Caco-2 (cell line): Measurements from ENCODE around the gene MYH1. TPM values are rescaled to one million over a fixed set of nuclear protein-coding genes. Genes with fewer than 3 reads are reported as not detected.

Experiments
- BruUV-seq: library from RNA; stranded (reverse); fragments of 400-500 nt; replicated peaks from 2 replicates; lab custom pipeline; 2021; lab: Mats Ljungman, UMichigan
- CTCF ChIA-PET: fragments of 300-600 bp; sonication (Branson Sonifier 250); formaldehyde crosslinking; loops from one replicate; lab custom pipeline; 2022; ENCODE audit warnings: antibody characterized with exemption; lab: Charles Lee
- POLR2A ChIA-PET: fragments of 300-600 bp; sonication (Branson Sonifier 250); formaldehyde crosslinking; loops from one replicate; lab custom pipeline; 2022; ENCODE audit warnings: antibody characterized with exemption; lab: Charles Lee
- DNase-seq, 2 experiments: peaks; one replicate each; pipeline versions ENCODE4 v3.0.0 to v3.0.0-alpha.2; 2020 to 2022
- H3K27me3 ChIP-seq: replicated peaks from 2 replicates; pipeline ENCODE4 v1.6.0; 2011; ENCODE audit warnings: low read length; ENCODE audit not compliant: control insufficient read depth, insufficient read depth
- H3K36me3 ChIP-seq: 2 replicates; pipeline ENCODE4 v1.5.1; 2011; ENCODE audit warnings: low read length; ENCODE audit not compliant: control insufficient read depth, insufficient read depth
- H3K4me1 ChIP-seq: fragments of 250-450 bp; sonication (Bioruptor Pico); 2 replicates; pipeline ENCODE4 v1.5.1; 2020; ENCODE audit warnings: mild to moderate bottlenecking
- H3K4me3 ChIP-seq: 2 replicates; pipeline ENCODE4 v1.5.1; 2011; ENCODE audit warnings: low read depth, mild to moderate bottlenecking, control low read depth, low read length
- H3K9me3 ChIP-seq: fragments of 250-450 bp; sonication (Bioruptor Pico); 2 replicates; pipeline ENCODE4 v1.5.1; 2020; ENCODE audit warnings: mild to moderate bottlenecking, moderate library complexity
- H3K27ac Mint-ChIP-seq: one replicate; pipeline ENCODE4 v1.8.0; 2022; ENCODE audit warnings: mixed read lengths; ENCODE audit not compliant: unreplicated experiment
- H3K27me3 Mint-ChIP-seq: one replicate; pipeline ENCODE4 v1.8.0; 2022; ENCODE audit warnings: mixed read lengths; ENCODE audit not compliant: insufficient read depth, unreplicated experiment
- H3K36me3 Mint-ChIP-seq: one replicate; pipeline ENCODE4 v1.8.0; 2022; ENCODE audit warnings: mild to moderate bottlenecking, mixed read lengths; ENCODE audit not compliant: insufficient read depth, unreplicated experiment
- H3K4me1 Mint-ChIP-seq: one replicate; pipeline ENCODE4 v1.8.0; 2022; ENCODE audit warnings: low read depth, mixed read lengths; ENCODE audit not compliant: unreplicated experiment
- H3K4me3 Mint-ChIP-seq: one replicate; pipeline ENCODE4 v1.8.0; 2022; ENCODE audit warnings: mild to moderate bottlenecking, moderate library complexity, mixed read lengths; ENCODE audit not compliant: unreplicated experiment
- H3K9me3 Mint-ChIP-seq: one replicate; pipeline ENCODE4 v1.8.0; 2022; ENCODE audit warnings: mixed read lengths; ENCODE audit not compliant: unreplicated experiment
- intact Hi-C: fragments of 100-400 bp; cut with micrococcal nuclease; formaldehyde crosslinking; loops from one replicate; pipeline ENCODE4 v1.10.0; 2022; ENCODE audit not compliant: unreplicated experiment
- total RNA-seq: library from RNA; stranded (reverse); gene quantifications from 2 replicates; pipeline ENCODE4 v1.2.3, GENCODE V29; 2022
- TF ChIP-seq, protein P1 (sequence below), 2 experiments: fragments of 200-600 bp in 1 of 2; IDR thresholded peaks; 1 replicate in 1 of 2; 2 replicates in 1 of 2; pipeline versions ENCODE4 v1.5.1 to v1.8.0; 2011 to 2022; ENCODE audit warnings: antibody characterized with exemption in 1 of 2, control low read depth in 1 of 2, inconsistent platforms in 1 of 2, low read depth in 1 of 2, low read length in 1 of 2, mild to moderate bottlenecking in 1 of 2, moderate library complexity in 1 of 2; ENCODE audit not compliant: insufficient read depth in 1 of 2, severe bottlenecking in 1 of 2, unreplicated experiment in 1 of 2

The MYH1 gene
- total RNA-seq, 1 experiment from 2014 or later: not detected

DNA sequence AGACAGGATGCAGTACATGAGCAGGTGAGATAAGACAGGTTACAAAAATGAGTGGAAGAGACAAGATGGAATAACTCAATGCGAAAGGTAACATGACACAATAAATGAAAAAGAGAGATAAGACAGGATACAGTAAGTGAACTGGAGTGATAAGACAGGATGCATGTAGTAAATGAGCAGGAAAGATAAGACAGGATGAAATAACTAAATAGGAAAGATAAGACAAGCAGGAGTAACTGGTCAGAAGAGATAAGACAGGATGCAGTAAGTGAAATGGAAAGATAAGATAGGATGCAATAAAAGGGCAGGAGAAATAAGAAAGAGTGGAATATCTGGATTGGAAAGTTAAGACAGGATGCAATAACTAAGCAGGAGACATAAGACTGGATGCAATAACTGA lies 40.6 kb downstream of the MYH1 start:
- POLR2A ChIA-PET: no interaction called here
- no TSS peak for BruUV-seq
- H3K27me3 Mint-ChIP-seq: no peaks in the 10 kb centered on the region
- Histone ChIP-seq H3K27me3 (no peaks in the 10 kb centered on the region), H3K4me3 (no peak overlapping the region), H3K4me1 (no peaks in the 10 kb centered on the region), H3K9me3 (no peaks in the 10 kb centered on the region; the same call in 1 of the 2 replicates), H3K36me3 (no peaks in the 10 kb centered on the region)
- CTCF ChIA-PET: no interaction called here
- H3K4me3 Mint-ChIP-seq: no peak overlapping the region
- H3K36me3 Mint-ChIP-seq: no peaks in the 10 kb centered on the region
- H3K27ac Mint-ChIP-seq: no peak overlapping the region
- TF ChIP-seq, protein P1, sequence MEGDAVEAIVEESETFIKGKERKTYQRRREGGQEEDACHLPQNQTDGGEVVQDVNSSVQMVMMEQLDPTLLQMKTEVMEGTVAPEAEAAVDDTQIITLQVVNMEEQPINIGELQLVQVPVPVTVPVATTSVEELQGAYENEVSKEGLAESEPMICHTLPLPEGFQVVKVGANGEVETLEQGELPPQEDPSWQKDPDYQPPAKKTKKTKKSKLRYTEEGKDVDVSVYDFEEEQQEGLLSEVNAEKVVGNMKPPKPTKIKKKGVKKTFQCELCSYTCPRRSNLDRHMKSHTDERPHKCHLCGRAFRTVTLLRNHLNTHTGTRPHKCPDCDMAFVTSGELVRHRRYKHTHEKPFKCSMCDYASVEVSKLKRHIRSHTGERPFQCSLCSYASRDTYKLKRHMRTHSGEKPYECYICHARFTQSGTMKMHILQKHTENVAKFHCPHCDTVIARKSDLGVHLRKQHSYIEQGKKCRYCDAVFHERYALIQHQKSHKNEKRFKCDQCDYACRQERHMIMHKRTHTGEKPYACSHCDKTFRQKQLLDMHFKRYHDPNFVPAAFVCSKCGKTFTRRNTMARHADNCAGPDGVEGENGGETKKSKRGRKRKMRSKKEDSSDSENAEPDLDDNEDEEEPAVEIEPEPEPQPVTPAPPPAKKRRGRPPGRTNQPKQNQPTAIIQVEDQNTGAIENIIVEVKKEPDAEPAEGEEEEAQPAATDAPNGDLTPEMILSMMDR (IDR thresholded peaks at IDR 0.05; ENCODE audit: insufficient read depth in 1 of 2, low read depth in 1 of 2, low read length in 1 of 2, severe bottlenecking in 1 of 2, unreplicated experiment in 1 of 2): no peak
- DNase-seq: no peak
- no peaks in the 10 kb centered on the region for H3K4me1 Mint-ChIP-seq
- H3K9me3 Mint-ChIP-seq: peaks cover 5% of the 10 kb centered on the region
- intact Hi-C loops: no loop called here

- H3K9me3 ChIP-seq: no peaks in the 10 kb centered on the region; the same call in 1 of the 2 replicates
- no peaks in the 10 kb centered on the region for H3K36me3 Mint-ChIP-seq
- intact Hi-C loops: no loop called here
- no peak for DNase-seq
- no peak overlapping the region for H3K4me3 ChIP-seq
- no peaks in the 10 kb centered on the region for H3K36me3 ChIP-seq
- TF ChIP-seq, protein P1 (IDR thresholded peaks at IDR 0.05; ENCODE audit: insufficient read depth in 1 of 2, low read depth in 1 of 2, low read length in 1 of 2, severe bottlenecking in 1 of 2, unreplicated experiment in 1 of 2): no peak
- H3K27me3 Mint-ChIP-seq: no peaks in the 10 kb centered on the region
- no peaks in the 10 kb centered on the region for H3K4me1 ChIP-seq
- H3K27ac Mint-ChIP-seq: no peak overlapping the region
- POLR2A ChIA-PET: no interaction called here
- no peaks in the 10 kb centered on the region for H3K27me3 ChIP-seq
- no TSS peak for BruUV-seq
- no peaks in the 10 kb centered on the region for H3K9me3 Mint-ChIP-seq
- no peaks in the 10 kb centered on the region for H3K4me1 Mint-ChIP-seq
- CTCF ChIA-PET: no interaction called here
- no peak overlapping the region for H3K4me3 Mint-ChIP-seq
Measured at GRCh38 chr17:10474536-10474935, 43.8 kb downstream of the MYH1 start.

- DNase-seq: no peak
- no peaks in the 10 kb centered on the region for H3K4me1 ChIP-seq
- no peaks in the 10 kb centered on the region for H3K27me3 ChIP-seq
- H3K36me3 ChIP-seq: no peaks in the 10 kb centered on the region
- no peaks in the 10 kb centered on the region for H3K9me3 ChIP-seq
- Mint-ChIP-seq H3K36me3 (no peaks in the 10 kb centered on the region), H3K9me3 (no peaks in the 10 kb centered on the region), H3K27ac (no peak overlapping the region), H3K27me3 (no peaks in the 10 kb centered on the region), H3K4me1 (no peaks in the 10 kb centered on the region), H3K4me3 (no peak overlapping the region)
- no peak overlapping the region for H3K4me3 ChIP-seq
- TF ChIP-seq, protein P1 (IDR thresholded peaks at IDR 0.05; ENCODE audit: insufficient read depth in 1 of 2, low read depth in 1 of 2, low read length in 1 of 2, severe bottlenecking in 1 of 2, unreplicated experiment in 1 of 2): no peak
- intact Hi-C loops: no loop called here
- ChIA-PET POLR2A (no interaction called here), CTCF (no interaction called here)
- no TSS peak for BruUV-seq
Measured at GRCh38 chr17:10471858-10472257, 46.5 kb downstream of the MYH1 start.
